Astrocyte (in vitro differentiated cells and primary cell): ENCODE measurements around the gene FKBP7.

ENCODE experiments used
- EZH2 ChIP-seq: IDR thresholded peaks from 2 replicates; pipeline ENCODE4 v1.6.1; 2012; ENCODE audit warnings: mild to moderate bottlenecking, low read length, inconsistent platforms; ENCODE audit not compliant: insufficient read depth
- TF ChIP-seq, protein P1 (sequence below): IDR thresholded peaks from 2 replicates; pipeline ENCODE4 v1.5.1; 2011; ENCODE audit warnings: low read depth, mild to moderate bottlenecking, inconsistent platforms, low read length, moderate library complexity; ENCODE audit not compliant: insufficient read depth

DNA sequence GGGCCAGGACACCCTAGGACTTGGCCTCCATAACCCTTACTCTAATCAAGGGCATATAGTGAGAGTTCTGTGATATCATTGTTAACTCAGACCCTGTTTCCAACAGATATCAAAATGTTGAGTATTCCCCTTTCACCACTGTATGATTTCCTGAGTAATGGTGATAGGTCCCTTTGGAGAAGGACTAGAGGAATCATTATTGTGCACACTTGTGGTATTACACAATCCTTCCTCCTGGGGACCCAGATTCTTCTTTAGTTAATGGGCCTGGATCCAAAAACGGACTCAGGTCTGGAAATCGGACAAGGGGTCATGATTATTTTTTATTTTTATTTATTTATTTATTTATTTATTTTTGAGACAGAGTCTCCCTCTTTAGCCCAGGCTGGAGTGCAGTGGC, 50.9 kb downstream of the FKBP7 start:
- TF ChIP-seq, protein P1, sequence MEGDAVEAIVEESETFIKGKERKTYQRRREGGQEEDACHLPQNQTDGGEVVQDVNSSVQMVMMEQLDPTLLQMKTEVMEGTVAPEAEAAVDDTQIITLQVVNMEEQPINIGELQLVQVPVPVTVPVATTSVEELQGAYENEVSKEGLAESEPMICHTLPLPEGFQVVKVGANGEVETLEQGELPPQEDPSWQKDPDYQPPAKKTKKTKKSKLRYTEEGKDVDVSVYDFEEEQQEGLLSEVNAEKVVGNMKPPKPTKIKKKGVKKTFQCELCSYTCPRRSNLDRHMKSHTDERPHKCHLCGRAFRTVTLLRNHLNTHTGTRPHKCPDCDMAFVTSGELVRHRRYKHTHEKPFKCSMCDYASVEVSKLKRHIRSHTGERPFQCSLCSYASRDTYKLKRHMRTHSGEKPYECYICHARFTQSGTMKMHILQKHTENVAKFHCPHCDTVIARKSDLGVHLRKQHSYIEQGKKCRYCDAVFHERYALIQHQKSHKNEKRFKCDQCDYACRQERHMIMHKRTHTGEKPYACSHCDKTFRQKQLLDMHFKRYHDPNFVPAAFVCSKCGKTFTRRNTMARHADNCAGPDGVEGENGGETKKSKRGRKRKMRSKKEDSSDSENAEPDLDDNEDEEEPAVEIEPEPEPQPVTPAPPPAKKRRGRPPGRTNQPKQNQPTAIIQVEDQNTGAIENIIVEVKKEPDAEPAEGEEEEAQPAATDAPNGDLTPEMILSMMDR, result no peak
- no peak for TF ChIP-seq EZH2
